HFF-Myc (cell line): ENCODE results near the gene TSPAN9.

Source experiments
- DNase-seq: peaks from one replicate; pipeline ENCODE4 v3.0.0-alpha.2; 2011; ENCODE audit warnings: low read depth; ENCODE audit errors: extremely low read depth
- H3K4me3 ChIP-seq: replicated peaks from 2 replicates; pipeline ENCODE4 v1.5.1; 2011; ENCODE audit warnings: low read depth, mild to moderate bottlenecking, control low read depth, low read length
- CTCF ChIP-seq: IDR thresholded peaks from 2 replicates; pipeline ENCODE4 v1.5.1; 2012; ENCODE audit warnings: mild to moderate bottlenecking, low read depth, low read length, control low read depth; ENCODE audit errors: missing control alignments

The TSPAN9 gene

GRCh38 chr12:3302401-3303041 lies 225.3 kb downstream of the TSPAN9 start:
- no peak overlapping the region for H3K4me3 ChIP-seq
- TF ChIP-seq CTCF = no peak
- DNase-seq = no peak

GRCh38 chr12:3303410-3304136 lies 226.4 kb downstream of the TSPAN9 start:
- DNase-seq = no peak
- no peak overlapping the region for H3K4me3 ChIP-seq
- peak; percentile 24 for TF ChIP-seq CTCF

GRCh38 chr12:3304436-3305165 lies 227.4 kb downstream of the TSPAN9 start:
- no peak overlapping the region for H3K4me3 ChIP-seq
- TF ChIP-seq CTCF = no peak
- peak; percentile 59 for DNase-seq

GRCh38 chr12:3305464-3305863 lies 228.3 kb downstream of the TSPAN9 start:
- no peak for DNase-seq
- no peak overlapping the region for H3K4me3 ChIP-seq
- TF ChIP-seq CTCF = no peak

GRCh38 chr12:3305904-3306619 lies 228.9 kb downstream of the TSPAN9 start:
- no peak overlapping the region for H3K4me3 ChIP-seq
- DNase-seq = no peak
- TF ChIP-seq CTCF = no peak

GRCh38 chr12:3307389-3307788 lies 230.2 kb downstream of the TSPAN9 start:
- no peak overlapping the region for H3K4me3 ChIP-seq
- no peak for TF ChIP-seq CTCF
- no peak for DNase-seq
